Measurements from ENCODE around the gene ZNF804A.

ZNF804A gene

GRCh38 chr2:184611361-184612085 lies 13.2 kb downstream of the ZNF804A start:
- peak; percentile 25 for DNase-seq (ENCODE audit: low spot score)

GRCh38 chr2:184620367-184620766 lies 22.0 kb downstream of the ZNF804A start:
- peak; percentile 42 for DNase-seq (ENCODE audit: low spot score)

- no peak for DNase-seq (ENCODE audit: low spot score)
These were observed 26.0 kb downstream of the ZNF804A start for GRCh38 chr2:184624311-184624710.

GRCh38 chr2:184628051-184628450 lies 29.7 kb downstream of the ZNF804A start:
- no peak for DNase-seq (ENCODE audit: low spot score)

GRCh38 chr2:184633726-184634125 lies 35.4 kb downstream of the ZNF804A start:
- DNase-seq (ENCODE audit: low spot score): no peak

GRCh38 chr2:184637781-184638180 lies 39.5 kb downstream of the ZNF804A start:
- no peak for DNase-seq (ENCODE audit: low spot score)

GRCh38 chr2:184644685-184645084 lies 46.4 kb downstream of the ZNF804A start:
- peak; percentile 45 for DNase-seq (ENCODE audit: low spot score)

- no peak for DNase-seq (ENCODE audit: low spot score)
These were observed 47.8 kb downstream of the ZNF804A start for GRCh38 chr2:184646177-184646576.

- DNase-seq (ENCODE audit: low spot score): no peak
These were observed 48.3 kb downstream of the ZNF804A start for GRCh38 chr2:184646593-184646992.

GRCh38 chr2:184654945-184655344 lies 56.6 kb downstream of the ZNF804A start:
- no peak for DNase-seq (ENCODE audit: low spot score)

- DNase-seq (ENCODE audit: low spot score): no peak
These were observed 78.8 kb downstream of the ZNF804A start for GRCh38 chr2:184677171-184677570.

GRCh38 chr2:184679219-184680018 lies 81.1 kb downstream of the ZNF804A start:
- no peak for DNase-seq (ENCODE audit: low spot score)

GRCh38 chr2:184680825-184681224 lies 82.5 kb downstream of the ZNF804A start:
- no peak for DNase-seq (ENCODE audit: low spot score)

- no peak for DNase-seq (ENCODE audit: low spot score)
These were observed 83.5 kb downstream of the ZNF804A start for GRCh38 chr2:184681642-184682321.

- no peak for DNase-seq (ENCODE audit: low spot score)
These were observed 85.6 kb downstream of the ZNF804A start for GRCh38 chr2:184683911-184684310.

- DNase-seq (ENCODE audit: low spot score): peak; percentile 37
These were observed 87.9 kb downstream of the ZNF804A start for GRCh38 chr2:184685999-184686841.

GRCh38 chr2:184689638-184690037 lies 91.3 kb downstream of the ZNF804A start:
- no peak for DNase-seq (ENCODE audit: low spot score)

- no peak for DNase-seq (ENCODE audit: low spot score)
These were observed 93.9 kb downstream of the ZNF804A start for GRCh38 chr2:184692141-184692734.

GRCh38 chr2:184696644-184697043 lies 98.3 kb downstream of the ZNF804A start:
- no peak for DNase-seq (ENCODE audit: low spot score)

- DNase-seq (ENCODE audit: low spot score): no peak
These were observed 100.1 kb downstream of the ZNF804A start for GRCh38 chr2:184698476-184698875.

GRCh38 chr2:184721881-184722280 lies 123.6 kb downstream of the ZNF804A start:
- DNase-seq (ENCODE audit: low spot score): no peak

Measured in RKO (cell line).